Stimulated activated CD4-positive, alpha-beta T cell treated with anti-CD3 and anti-CD28 coated beads, Interleukin-15, amount 100 ng/mL, for 24 hours (primary cell): ENCODE measurements around the gene KRTAP10-7.
"Not testable (repeated sequence)": the region's sequence is repeated elsewhere in the genome, so short reads cannot be mapped to it uniquely, and the experiment has no call there.

Experiments used
- DNase-seq: peaks from one replicate; pipeline ENCODE4 v3.0.0-alpha.2; 2020

KRTAP10-7 gene

GRCh38 chr21:44571844-44572782, 28.3 kb upstream of the KRTAP10-7 start:
- DNase-seq: no peak

GRCh38 chr21:44572959-44573583, 27.3 kb upstream of the KRTAP10-7 start:
- no peak for DNase-seq

DNA sequence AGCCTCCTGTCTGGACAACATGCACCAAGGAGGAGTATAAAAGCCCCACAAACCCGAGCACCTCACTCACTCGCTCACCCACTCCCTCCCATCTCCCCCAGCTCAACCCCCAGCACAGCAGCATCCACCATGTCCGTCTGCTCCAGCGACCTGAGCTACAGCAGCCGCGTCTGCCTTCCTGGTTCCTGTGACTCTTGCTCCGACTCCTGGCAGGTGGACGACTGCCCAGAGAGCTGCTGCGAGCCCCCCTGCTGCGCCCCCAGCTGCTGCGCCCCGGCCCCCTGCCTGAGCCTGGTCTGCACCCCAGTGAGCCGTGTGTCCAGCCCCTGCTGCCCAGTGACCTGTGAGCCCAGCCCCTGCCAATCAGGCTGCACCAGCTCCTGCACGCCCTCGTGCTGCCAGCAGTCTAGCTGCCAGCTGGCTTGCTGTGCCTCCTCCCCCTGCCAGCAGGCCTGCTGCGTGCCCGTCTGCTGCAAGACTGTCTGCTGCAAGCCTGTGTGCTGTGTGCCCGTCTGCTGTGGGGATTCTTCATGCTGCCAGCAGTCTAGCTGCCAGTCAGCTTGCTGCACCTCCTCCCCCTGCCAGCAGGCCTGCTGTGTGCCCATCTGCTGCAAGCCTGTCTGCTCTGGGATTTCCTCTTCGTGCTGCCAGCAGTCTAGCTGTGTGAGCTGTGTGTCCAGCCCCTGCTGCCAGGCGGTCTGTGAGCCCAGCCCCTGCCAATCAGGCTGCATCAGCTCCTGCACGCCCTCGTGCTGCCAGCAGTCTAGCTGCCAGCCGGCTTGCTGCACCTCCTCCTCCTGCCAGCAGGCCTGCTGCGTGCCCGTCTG, 26.6 kb upstream of the KRTAP10-7 start, which contains the start of gene KRTAP10-4:
Gene KRTAP10-4 (plus strand): TSS at position 100 of the 827 bp plus-strand sequence. CDS start 30 bp downstream, at position 130.
- not testable (repeated sequence) for DNase-seq

- DNase-seq: no peak
Observed at GRCh38 chr21:44574457-44575306, 25.7 kb upstream of the KRTAP10-7 start.

GRCh38 chr21:44575307-44576024, 24.9 kb upstream of the KRTAP10-7 start:
- no peak for DNase-seq

DNA sequence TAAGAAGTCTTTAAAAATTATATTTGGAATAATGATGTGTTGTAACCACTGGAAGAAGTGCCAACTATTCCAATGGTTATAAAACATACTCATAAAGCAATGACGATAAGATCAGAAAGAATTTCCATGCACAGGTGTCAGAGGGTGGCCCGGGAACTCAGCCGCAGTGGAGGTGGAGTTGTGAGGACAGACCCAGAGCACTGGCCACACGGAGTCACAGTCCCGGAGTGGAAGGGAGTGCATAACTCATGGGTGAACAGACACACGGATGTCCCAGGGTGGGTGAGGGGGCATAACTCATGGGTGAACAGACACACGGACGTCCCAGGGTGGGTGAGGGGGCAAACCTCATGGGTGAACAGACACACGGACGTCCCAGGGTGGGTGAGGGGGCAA, 24.4 kb upstream of the KRTAP10-7 start:
- no peak for DNase-seq

DNA sequence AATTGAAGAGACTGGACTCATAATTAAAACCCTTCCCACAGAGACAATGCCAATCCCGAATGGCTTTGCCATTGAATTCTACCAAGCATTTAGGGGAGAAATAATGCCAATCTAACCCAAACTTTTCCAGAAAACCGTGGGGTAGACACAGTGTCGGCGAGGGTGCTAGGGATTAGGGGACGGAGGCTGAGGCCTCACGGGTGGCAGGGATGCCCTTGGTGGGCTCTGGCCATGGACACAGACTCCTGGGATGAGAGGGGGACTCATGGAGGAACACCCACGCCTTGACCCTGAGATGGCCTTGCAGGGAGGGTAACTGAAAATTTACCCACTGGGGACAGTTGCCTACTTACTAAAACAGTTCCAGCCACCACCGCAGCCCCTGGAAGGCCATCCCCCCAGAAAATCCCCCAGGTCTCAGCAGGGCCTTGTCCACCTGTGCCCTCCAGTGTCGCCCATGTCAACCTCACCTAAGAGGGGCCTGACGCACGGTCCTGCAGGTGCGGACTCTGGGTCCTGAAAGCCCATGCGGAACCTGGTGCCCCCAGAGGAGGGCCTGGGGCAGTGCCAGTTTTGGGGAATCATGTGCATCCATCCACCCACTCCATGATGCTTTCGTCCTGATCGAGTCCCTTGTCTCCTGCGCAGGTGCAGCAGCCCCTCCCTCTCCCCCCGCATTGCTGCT, 21.9 kb upstream of the KRTAP10-7 start:
- no peak for DNase-seq

DNA sequence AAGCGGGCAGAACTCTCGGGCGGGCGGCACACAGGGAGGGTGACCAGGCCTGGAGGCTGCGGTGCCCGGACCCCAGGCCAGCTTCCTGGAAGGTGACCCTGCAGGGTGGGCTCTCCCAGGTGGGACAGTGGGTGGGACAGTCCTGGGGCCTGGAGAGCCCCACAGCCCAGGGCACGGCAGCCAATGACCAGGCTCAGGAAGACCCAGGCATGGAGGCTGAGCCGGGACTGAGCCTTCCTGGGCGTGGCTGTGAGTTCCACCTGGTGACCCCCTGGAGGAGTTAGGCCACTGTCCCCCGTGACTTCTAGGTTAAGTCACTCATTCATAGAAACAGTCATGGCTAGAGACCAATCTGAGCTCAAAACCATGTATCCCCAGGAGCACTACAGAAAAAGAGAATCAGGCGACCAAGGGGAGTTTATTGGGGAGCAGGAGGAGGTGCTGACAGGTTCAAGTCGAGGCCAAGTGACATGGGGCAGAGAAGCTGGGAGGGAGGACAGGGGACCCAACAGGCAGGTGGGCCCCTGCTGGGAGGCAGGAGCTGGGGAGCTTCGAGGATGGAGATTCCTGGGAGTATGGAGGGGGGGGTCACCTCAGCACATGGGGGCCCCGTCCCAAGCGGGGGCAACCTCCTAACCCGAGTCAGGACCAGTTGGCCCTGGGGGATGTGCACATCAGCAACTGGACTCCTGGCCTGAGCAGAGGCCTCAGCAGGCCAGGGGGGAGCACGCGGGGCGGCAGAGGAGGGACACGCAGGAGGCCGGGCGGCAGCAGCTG, 21.2 kb upstream of the KRTAP10-7 start:
- no peak for DNase-seq

DNA sequence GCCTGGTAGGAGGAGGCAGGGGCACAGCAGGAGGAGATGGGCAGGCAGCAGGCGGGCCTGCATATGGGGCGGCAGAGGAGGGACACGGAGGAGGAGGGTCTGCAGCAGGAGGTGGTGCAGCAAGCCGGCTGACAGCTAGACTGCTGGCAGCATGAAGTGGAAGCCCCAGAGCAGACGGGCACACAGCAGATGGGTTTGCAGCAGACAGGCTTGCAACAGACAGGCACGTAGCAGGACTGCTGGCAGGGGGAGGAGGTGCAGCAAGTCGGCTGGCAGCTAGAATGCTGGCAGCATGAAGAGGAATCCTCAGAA, 20.6 kb upstream of the KRTAP10-7 start:
- DNase-seq: no peak

GRCh38 chr21:44580231-44580821, 20.1 kb upstream of the KRTAP10-7 start, which contains the start of gene KRTAP10-5:
Gene KRTAP10-5, minus strand, starts transcription at chr21:44580604. Its CDS starts 26 bp downstream, at chr21:44580578.
- not testable (repeated sequence) for DNase-seq

GRCh38 chr21:44581158-44581557, 19.2 kb upstream of the KRTAP10-7 start:
- no peak for DNase-seq

DNA sequence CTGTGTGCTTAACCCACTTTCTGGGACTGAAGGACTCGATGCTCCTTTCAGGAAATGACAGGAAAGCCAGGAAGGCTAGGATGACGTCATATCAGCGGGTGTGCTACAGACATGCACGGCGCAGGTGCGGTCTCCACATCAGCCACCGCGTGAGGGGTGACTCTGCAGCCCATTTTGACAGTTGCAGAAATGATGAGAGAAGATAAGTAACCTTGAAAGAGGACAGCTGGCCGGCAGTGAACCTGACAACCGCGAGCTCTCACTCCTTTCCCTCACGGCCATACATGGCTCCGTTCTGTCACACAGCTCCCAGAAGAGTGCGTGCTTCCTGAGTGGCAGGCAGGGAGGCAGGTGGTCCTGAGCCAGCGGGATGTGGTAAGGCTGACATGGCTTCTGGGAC, 18.3 kb upstream of the KRTAP10-7 start:
- DNase-seq: no peak

GRCh38 chr21:44583089-44583799, 17.2 kb upstream of the KRTAP10-7 start:
- no peak for DNase-seq

- DNase-seq: peak; percentile 36
Observed at GRCh38 chr21:44583800-44584147, 16.6 kb upstream of the KRTAP10-7 start.

DNA sequence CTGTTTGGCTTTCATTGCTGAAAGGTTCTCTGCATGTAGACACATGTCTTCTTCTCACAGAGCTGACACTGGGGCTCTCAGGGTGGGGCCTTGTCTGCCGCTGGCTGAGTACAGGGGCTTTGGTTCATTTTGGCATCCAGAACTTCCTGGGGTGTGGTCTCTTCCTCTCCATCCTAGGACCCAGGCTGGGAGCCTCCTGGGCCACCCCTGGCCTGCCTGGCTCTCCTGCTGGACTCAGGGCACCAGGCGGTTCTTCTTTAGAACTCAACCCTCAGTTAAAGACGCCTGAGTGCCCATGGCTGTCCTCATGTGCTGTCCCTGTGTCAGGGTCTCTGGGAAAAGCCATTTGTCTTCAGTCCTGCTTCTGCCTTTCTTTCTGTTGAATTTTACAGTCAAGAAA, 14.5 kb upstream of the KRTAP10-7 start:
- no peak for DNase-seq

GRCh38 chr21:44589094-44589493, 11.3 kb upstream of the KRTAP10-7 start:
- no peak for DNase-seq

DNA sequence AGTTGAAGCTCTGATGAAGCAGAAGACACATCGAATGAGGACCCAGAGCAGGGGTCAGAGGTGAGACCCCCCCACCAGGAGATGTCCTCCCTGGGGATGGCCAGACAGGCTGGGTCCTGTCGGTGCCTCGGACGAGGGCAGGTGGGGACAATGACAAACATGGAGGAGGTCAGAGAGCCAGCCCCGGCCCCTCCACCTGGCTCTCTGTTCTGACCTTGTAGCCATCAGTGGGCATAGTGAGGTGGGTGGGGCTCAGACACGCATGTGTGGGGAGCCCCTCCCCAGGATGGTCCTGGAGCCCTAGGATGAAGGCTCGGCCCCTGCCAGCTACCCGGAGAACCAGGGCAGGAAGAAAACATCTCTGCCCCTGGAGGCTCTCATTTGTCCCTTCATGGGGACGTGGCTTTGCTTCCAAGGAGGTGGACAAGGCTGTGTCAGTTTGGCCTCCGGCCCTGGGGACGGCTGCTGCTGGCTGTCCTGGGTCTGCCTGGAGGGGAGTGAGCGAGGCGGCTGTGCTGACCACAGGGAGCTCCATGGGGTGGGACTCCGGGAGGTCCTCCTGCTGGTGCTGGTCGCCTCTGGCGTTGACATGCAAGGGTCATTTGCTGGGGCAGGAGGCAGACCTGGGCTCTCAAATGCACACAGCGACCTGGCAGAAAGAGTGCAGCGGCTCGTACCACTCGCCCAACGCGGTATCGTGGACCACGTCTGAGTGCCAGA, 10.7 kb upstream of the KRTAP10-7 start:
- no peak for DNase-seq

- DNase-seq: no peak
Observed at GRCh38 chr21:44590311-44590721, 10.1 kb upstream of the KRTAP10-7 start.
